Pancreas (tissue), 10 donors: ENCODE measurements around the gene BABAM2. TPM values are rescaled to one million over a fixed set of nuclear protein-coding genes. Genes with fewer than 3 reads are reported as not detected.
"Not testable (repeated sequence)": the region's sequence is repeated elsewhere in the genome, so short reads cannot be mapped to it uniquely, and the experiment has no call there.

Experiments used
- ATAC-seq, 4 donors: fragments of 200-7000 bp; cut with Tn5 transposase; one replicate each; pipeline versions ENCODE4 v1.8.0 to v1.9.1; 2020; ENCODE audit warnings: mild to moderate bottlenecking in 4 of 4, moderate library complexity in 4 of 4
- DNase-seq, 6 donors: peaks; one replicate each; pipeline ENCODE4 v3.0.0-alpha.2; 2020
- FAIRE-seq: peaks from 2 replicates; lab custom pipeline; 2012; peaks lifted over from hg19 to GRCh38; lab: Jason Lieb, UNC
- H3K27ac ChIP-seq, 4 donors: fragments of 200-600 bp; sonication (generic); 1 replicate in 3 of 4; 2 replicates in 1 of 4; pipeline versions ENCODE4 v1.5.0 to v1.8.0; 2020
- H3K27me3 ChIP-seq, 4 donors: fragments of 200-600 bp; one replicate each; pipeline ENCODE4 v1.8.0; 2021
- H3K36me3 ChIP-seq, 3 donors: fragments of 200-600 bp; sonication (generic) in 1 of 3; one replicate each; pipeline versions ENCODE4 v1.5.0 to v1.8.0; 2020 to 2021
- H3K4me1 ChIP-seq, 3 donors: fragments of 200-600 bp; one replicate each; pipeline ENCODE4 v1.8.0; 2021
- H3K4me3 ChIP-seq, 4 donors: fragments of 200-600 bp; sonication (generic) in 2 of 4; one replicate each; pipeline versions ENCODE4 v1.5.0 to v1.8.0; 2020 to 2021
- H3K9me3 ChIP-seq, 4 donors: fragments of 200-600 bp; one replicate each; pipeline ENCODE4 v1.8.0; 2021
- CTCF ChIP-seq, 4 donors: fragments of 200-600 bp; sonication (generic) in 3 of 4; IDR thresholded peaks; one replicate each; pipeline versions ENCODE4 v1.5.0 to v1.8.0; 2021; ENCODE audit warnings: antibody characterized with exemption in 4 of 4
- whole genome bisulfite sequencing, 2 donors: extraction: QIAGEN DNeasy Blood & Tissue Kit; methylation state at CpG; one replicate each; pipeline ENCODE4 v1.1.7; 2013; 5-methylcytosine and 5-hydroxymethylcytosine counted together
- intact Hi-C, 3 donors: fragments of 100-400 bp; cut with DNase I; formaldehyde crosslinking; loops; one replicate each; pipeline versions ENCODE4 v1.11.1 to v1.14.2; 2022
- polyA plus RNA-seq, 2 donors: library from polyadenylated mRNA; stranded (reverse); fragments of 200-250 nt; gene quantifications; one replicate each; pipeline ENCODE4 v1.2.3, GENCODE V29; 2013
- total RNA-seq, 6 donors: library from RNA; stranded (reverse); fragmentation: NEBNext Ultra II Directional in 4 of 6; extraction: Animal tissue kit (Norgen Biotek cat#: 25700) in 4 of 6; gene quantifications; one replicate each; pipeline versions ENCODE4 v1.2.1 to v1.2.4, GENCODE V29; 2021 to 2023
- donor health status: healthy with polysubstance abuse.
- donor health status: DM: no; HTN: no; CAD: no; lungs with moderate emphysema.
- donor health status: DM: no; HTN: no; CAD: no.
- donor health status: control.
- donor health status: control.
- donor health status: Bipolar disorder and iron deficiency.
- donor health status: DM: yes; HTN: yes; CAD: no.
- donor health status: DM: no; HTN: no; CAD: no.
- donor health status: DM: no; HTN: no; CAD: no.
- donor health status: DM: yes; HTN: yes; CAD: no.

Gene BABAM2
- total and polyA plus RNA-seq, 8 donors: 9.4 to 21.3 (median 15.6) TPM

- intact Hi-C loops: no loop called here
- H3K27ac ChIP-seq: no peak overlapping the region
- ATAC-seq: peak; percentile 64 to 74 (median 68)
Measured at GRCh38 chr2:28333606-28334526, 443.3 kb downstream of the BABAM2 start.

DNA sequence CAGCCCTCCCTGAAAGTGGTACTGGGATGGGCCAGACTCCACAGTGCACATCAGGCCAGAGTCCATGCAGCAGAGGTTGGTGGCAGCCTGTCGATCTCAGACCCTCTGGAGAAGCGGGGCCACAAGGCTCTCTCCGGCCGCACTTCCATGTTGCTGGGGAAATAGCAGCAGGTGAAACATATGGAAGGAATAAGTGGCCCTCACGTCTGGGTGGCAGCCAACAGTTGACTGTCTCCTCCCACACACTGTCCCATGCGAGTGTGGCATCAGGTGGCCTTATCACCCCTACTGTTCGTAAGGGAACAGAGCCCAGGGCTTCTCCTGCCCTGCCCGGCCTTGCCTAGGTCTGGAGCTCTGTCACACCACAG lies 444.0 kb downstream of the BABAM2 start:
- Histone ChIP-seq H3K9me3 (no peaks in the 10 kb centered on the region), H3K27ac (no peak overlapping the region), H3K4me3 (no peak overlapping the region), H3K4me1 (peaks cover 0 to 11% (median 8%) of the 10 kb centered on the region in 3 donors), H3K36me3 (no peaks in the 10 kb centered on the region), H3K27me3 (no peaks in the 10 kb centered on the region)
- no peak for TF ChIP-seq CTCF (IDR thresholded peaks at IDR 0.05)
- DNase-seq: no peak
- intact Hi-C loops: no loop called here
- 73 to 76% methylated on average over 8 of the region's 8 CpGs for WGBS, 2 donors
- ATAC-seq: peak in 3 of 4 donors; percentile 9 to 43 (median 25)
- no peak for FAIRE-seq

More at GRCh38 chr2:28333606-28334526, 443.3 kb downstream of the BABAM2 start:
- Histone ChIP-seq H3K27me3 (no peaks in the 10 kb centered on the region), H3K36me3 (no peaks in the 10 kb centered on the region), H3K4me1 (peaks cover 0 to 11% (median 8%) of the 10 kb centered on the region in 3 donors), H3K4me3 (no peak overlapping the region), H3K9me3 (no peaks in the 10 kb centered on the region)
- DNase-seq (no peak), FAIRE-seq (no peak)
- no peak for TF ChIP-seq CTCF (IDR thresholded peaks at IDR 0.05)
- 39 to 43% methylated on average over 15 of the region's 15 CpGs for WGBS, 2 donors

GRCh38 chr2:28335265-28335664 lies 444.7 kb downstream of the BABAM2 start:
- H3K36me3 ChIP-seq, intact Hi-C loops, H3K9me3 ChIP-seq, H3K27me3 ChIP-seq, DNase-seq, H3K4me3 ChIP-seq, FAIRE-seq, H3K27ac ChIP-seq, ATAC-seq: not testable (repeated sequence)
- peaks cover 0 to 11% (median 8%) of the 10 kb centered on the region in 3 donors for H3K4me1 ChIP-seq
- 95 to 98% methylated on average over 11 of the region's 11 CpGs for WGBS, 2 donors

DNA sequence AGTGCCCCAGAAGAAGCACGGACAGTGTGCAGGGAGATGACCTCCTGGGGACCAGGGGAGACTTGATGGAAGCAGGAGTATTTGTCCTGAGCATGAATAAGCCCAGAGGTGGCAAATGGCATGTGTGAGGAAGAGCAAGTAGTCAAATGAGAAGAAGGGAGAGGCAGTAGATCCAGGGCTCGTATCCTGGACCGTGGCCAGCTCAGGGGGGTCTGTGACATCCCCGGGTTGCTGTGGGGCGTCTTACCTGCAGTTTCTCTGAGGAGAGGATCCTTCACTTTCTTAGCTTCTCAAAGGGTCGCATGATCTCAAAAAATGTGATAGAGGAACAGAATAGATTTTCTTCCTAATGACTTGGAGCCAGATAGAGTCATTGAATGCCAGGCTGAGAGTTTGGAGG lies 445.1 kb downstream of the BABAM2 start:
- Histone ChIP-seq H3K4me1 (peaks cover under 1 to 11% (median 9%) of the 10 kb centered on the region in 3 donors), H3K9me3 (no peaks in the 10 kb centered on the region), H3K27me3 (no peaks in the 10 kb centered on the region), H3K36me3 (no peaks in the 10 kb centered on the region), H3K4me3 (no peak overlapping the region), H3K27ac (no peak overlapping the region)
- ATAC-seq: no peak
- WGBS, 2 donors: 90 to 93% methylated on average over 6 of the region's 6 CpGs
- no peak for FAIRE-seq
- DNase-seq: no peak
- intact Hi-C loops: no loop called here
- no peak for TF ChIP-seq CTCF (IDR thresholded peaks at IDR 0.05)

DNA sequence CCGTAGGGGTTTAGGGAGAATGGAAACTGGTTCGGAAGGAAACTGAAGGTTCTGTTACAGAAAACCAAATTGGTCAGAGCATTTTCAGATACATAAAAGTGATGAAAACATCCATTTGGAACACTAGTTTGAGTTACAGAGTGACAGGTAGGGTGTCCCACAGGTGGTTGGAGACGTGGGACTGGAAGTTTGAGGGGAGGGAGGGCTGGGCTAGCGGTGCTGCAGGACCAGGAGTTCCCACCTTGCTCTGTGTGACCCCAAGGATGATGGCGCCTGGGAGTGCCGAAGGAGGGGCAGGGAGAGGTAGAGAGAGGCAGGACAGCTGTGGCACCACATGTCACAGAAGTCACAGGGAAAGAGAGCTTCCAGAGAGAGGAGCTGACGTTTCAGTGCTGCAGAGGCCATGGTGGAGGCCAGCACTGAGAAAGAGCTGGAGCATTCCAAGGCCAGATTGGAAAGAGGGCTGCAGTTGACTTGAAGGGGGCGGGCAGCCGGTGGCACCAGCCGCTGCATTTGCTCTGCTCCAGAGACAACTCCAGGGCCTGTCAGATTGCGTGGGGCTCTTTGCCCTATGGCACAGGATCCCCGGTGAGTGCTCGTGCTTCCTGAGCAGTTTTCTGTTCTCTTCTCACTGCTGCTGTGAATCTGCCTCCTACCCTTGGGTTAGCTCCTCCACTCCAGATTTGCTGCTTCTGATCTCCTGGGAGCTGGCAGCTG lies 445.9 kb downstream of the BABAM2 start:
- H3K27ac ChIP-seq: no peak overlapping the region
- H3K27me3 ChIP-seq: no peaks in the 10 kb centered on the region
- intact Hi-C loops: no loop called here
- no peak for TF ChIP-seq CTCF (IDR thresholded peaks at IDR 0.05)
- WGBS, 2 donors: 84 to 90% methylated on average over 13 of the region's 13 CpGs
- H3K36me3 ChIP-seq: no peaks in the 10 kb centered on the region
- H3K4me3 ChIP-seq: no peak overlapping the region
- H3K9me3 ChIP-seq: no peaks in the 10 kb centered on the region
- H3K4me1 ChIP-seq: peaks cover 8 to 17% (median 11%) of the 10 kb centered on the region in 3 donors
- FAIRE-seq (no peak), DNase-seq (no peak), ATAC-seq (no peak)
